ENCODE data around the gene PDE1C. TPM values are rescaled to one million over a fixed set of nuclear protein-coding genes. Genes with fewer than 3 reads are reported as not detected.

Gene PDE1C
- total and polyA plus RNA-seq, 7 experiments from 2014 or later, result 0.21 TPM; not detected in 6

DNA sequence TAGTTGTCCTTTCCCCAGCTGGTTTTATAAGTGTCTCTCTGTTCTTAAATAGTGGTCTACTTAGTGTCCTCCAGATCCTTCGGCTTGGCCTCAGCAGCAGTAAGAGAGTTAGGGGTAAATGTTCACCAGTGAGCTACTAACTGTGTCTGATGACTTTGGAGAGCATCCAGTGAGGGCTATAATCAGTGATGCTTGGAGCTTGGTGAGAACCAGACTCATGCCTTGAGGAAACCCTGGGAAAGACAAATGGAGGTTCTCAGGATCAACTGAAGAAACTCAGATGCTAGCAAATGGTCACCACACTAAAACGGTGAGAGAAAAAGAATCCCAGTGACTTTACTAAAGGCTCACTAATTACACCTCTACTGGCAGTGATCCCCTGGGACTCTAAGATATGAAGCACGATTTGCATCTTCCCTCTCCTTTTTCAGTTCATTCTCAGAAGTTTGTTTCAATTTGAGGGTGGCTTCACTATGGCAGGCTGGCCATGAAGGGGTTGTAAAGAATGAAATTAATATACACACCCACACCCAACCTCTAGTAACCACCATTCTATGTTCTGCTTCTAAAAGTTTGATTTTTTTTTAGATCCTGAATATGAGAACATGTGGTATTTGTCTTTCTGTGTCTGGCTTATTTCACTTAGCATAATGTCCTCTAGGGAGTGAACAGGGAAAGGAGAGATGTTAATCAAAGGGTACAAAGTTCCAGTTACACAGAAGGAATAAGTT lies 177.9 kb downstream of the PDE1C start:
- no peaks in the 10 kb centered on the region for H3K36me3 Mint-ChIP-seq
- no peaks in the 10 kb centered on the region for H3K9me3 ChIP-seq (ENCODE audit: control insufficient read depth in 2 of 3, low read length in 3 of 3)
- no peak overlapping the region for H3K4me3 ChIP-seq (ENCODE audit: low read length)
- ChIA-PET POLR2A (no interaction called here), CTCF (no interaction called here)
- H3K4me1 ChIP-seq (ENCODE audit: control insufficient read depth in 2 of 2, insufficient read depth in 2 of 2, low read length in 2 of 2), result no peaks in the 10 kb centered on the region
- peak overlapping the region in 1 of 9 donors; percentile 23 for H3K27ac Mint-ChIP-seq
- H3K4me1 Mint-ChIP-seq, result no peaks in the 10 kb centered on the region
- no peak for DNase-seq
- no peaks in the 10 kb centered on the region for H3K36me3 ChIP-seq (ENCODE audit: control insufficient read depth in 2 of 3, insufficient read depth in 3 of 3, low read length in 3 of 3)
- intact Hi-C loops (cut with micrococcal nuclease), result no loop called here
- H3K27ac ChIP-seq (ENCODE audit: low read depth, low read length), result no peak overlapping the region
- peaks cover 0 to 10% (median 4%) of the 10 kb centered on the region in 11 donors for H3K9me3 Mint-ChIP-seq
- no peak overlapping the region for H3K4me3 Mint-ChIP-seq
- no peaks in the 10 kb centered on the region for H3K27me3 ChIP-seq (ENCODE audit: control insufficient read depth in 2 of 2, insufficient read depth in 2 of 2, low read length in 2 of 2)
- no peaks in the 10 kb centered on the region for H3K27me3 Mint-ChIP-seq
- no peak for ATAC-seq

GRCh38 chr7:31890766-31891165 lies 179.4 kb downstream of the PDE1C start:
- no peaks in the 10 kb centered on the region for H3K4me1 ChIP-seq (ENCODE audit: control insufficient read depth in 2 of 2, insufficient read depth in 2 of 2, low read length in 2 of 2)
- Mint-ChIP-seq H3K36me3 (no peaks in the 10 kb centered on the region), H3K27me3 (no peaks in the 10 kb centered on the region), H3K4me3 (no peak overlapping the region), H3K27ac (no peak overlapping the region), H3K4me1 (no peaks in the 10 kb centered on the region), H3K9me3 (peaks cover 2 to 16% (median 8%) of the 10 kb centered on the region in 11 donors)
- no peaks in the 10 kb centered on the region for H3K27me3 ChIP-seq (ENCODE audit: control insufficient read depth in 2 of 2, insufficient read depth in 2 of 2, low read length in 2 of 2)
- H3K4me3 ChIP-seq (ENCODE audit: low read length), result no peak overlapping the region
- H3K27ac ChIP-seq (ENCODE audit: low read depth, low read length), result no peak overlapping the region
- DNase-seq, result no peak
- intact Hi-C loops (cut with micrococcal nuclease), result no loop called here
- ATAC-seq, result no peak
- no peaks in the 10 kb centered on the region for H3K36me3 ChIP-seq (ENCODE audit: control insufficient read depth in 2 of 3, insufficient read depth in 3 of 3, low read length in 3 of 3)
- ChIA-PET POLR2A (no interaction called here), CTCF (no interaction called here)
- H3K9me3 ChIP-seq (ENCODE audit: control insufficient read depth in 2 of 3, low read length in 3 of 3), result no peaks in the 10 kb centered on the region

- H3K4me3 ChIP-seq (ENCODE audit: low read length), result no peak overlapping the region
- ATAC-seq (peak; percentile 63), DNase-seq (no peak)
- no peaks in the 10 kb centered on the region for H3K36me3 Mint-ChIP-seq
- peak overlapping the region in 1 of 9 donors; percentile 54 for H3K27ac Mint-ChIP-seq
- intact Hi-C loops (cut with micrococcal nuclease), result no loop called here
- H3K27ac ChIP-seq (ENCODE audit: low read depth, low read length), result no peak overlapping the region
- peaks cover 4 to 17% (median 8%) of the 10 kb centered on the region in 11 donors for H3K9me3 Mint-ChIP-seq
- no peaks in the 10 kb centered on the region for H3K36me3 ChIP-seq (ENCODE audit: control insufficient read depth in 2 of 3, insufficient read depth in 3 of 3, low read length in 3 of 3)
- ChIA-PET POLR2A (no interaction called here), CTCF (no interaction called here)
- H3K4me1 ChIP-seq (ENCODE audit: control insufficient read depth in 2 of 2, insufficient read depth in 2 of 2, low read length in 2 of 2), result no peaks in the 10 kb centered on the region
- H3K4me1 Mint-ChIP-seq, result no peaks in the 10 kb centered on the region
- no peaks in the 10 kb centered on the region for H3K27me3 ChIP-seq (ENCODE audit: control insufficient read depth in 2 of 2, insufficient read depth in 2 of 2, low read length in 2 of 2)
- H3K27me3 Mint-ChIP-seq, result no peaks in the 10 kb centered on the region
- H3K4me3 Mint-ChIP-seq, result no peak overlapping the region
- no peaks in the 10 kb centered on the region for H3K9me3 ChIP-seq (ENCODE audit: control insufficient read depth in 2 of 3, low read length in 3 of 3)
Measured at GRCh38 chr7:31890198-31890597, 180.0 kb downstream of the PDE1C start.

DNA sequence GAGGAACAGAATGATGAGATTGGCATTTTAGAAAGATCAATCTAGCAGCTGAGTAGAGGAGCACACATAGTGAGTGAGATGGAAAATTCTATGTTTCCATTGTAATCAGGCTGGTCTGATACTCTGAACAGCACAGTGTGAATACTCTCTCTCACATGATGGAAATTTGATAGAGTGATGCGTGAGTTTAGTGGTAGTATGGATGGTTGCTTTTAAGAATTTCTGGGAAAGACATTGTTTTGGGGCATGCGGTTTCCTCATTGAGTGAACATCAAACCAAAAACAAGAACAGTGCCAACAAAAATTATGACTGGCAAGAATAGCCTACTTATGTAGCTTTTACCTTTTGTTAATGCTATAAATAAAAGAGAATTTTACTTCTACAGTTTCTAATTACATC lies 183.2 kb downstream of the PDE1C start:
- H3K4me1 Mint-ChIP-seq, result no peaks in the 10 kb centered on the region
- ATAC-seq (no peak), DNase-seq (no peak)
- no peaks in the 10 kb centered on the region for H3K27me3 ChIP-seq (ENCODE audit: control insufficient read depth in 2 of 2, insufficient read depth in 2 of 2, low read length in 2 of 2)
- intact Hi-C loops (cut with micrococcal nuclease), result no loop called here
- POLR2A ChIA-PET, result no interaction called here
- H3K27ac ChIP-seq (ENCODE audit: low read depth, low read length), result no peak overlapping the region
- no peaks in the 10 kb centered on the region for H3K4me1 ChIP-seq (ENCODE audit: control insufficient read depth in 2 of 2, insufficient read depth in 2 of 2, low read length in 2 of 2)
- peaks cover 4 to 25% (median 8%) of the 10 kb centered on the region in 11 donors for H3K9me3 Mint-ChIP-seq
- H3K27ac Mint-ChIP-seq, result no peak overlapping the region
- no peaks in the 10 kb centered on the region for H3K9me3 ChIP-seq (ENCODE audit: control insufficient read depth in 2 of 3, low read length in 3 of 3)
- no peaks in the 10 kb centered on the region for H3K27me3 Mint-ChIP-seq
- CTCF ChIA-PET, result no interaction called here
- no peaks in the 10 kb centered on the region for H3K36me3 Mint-ChIP-seq
- no peak overlapping the region for H3K4me3 ChIP-seq (ENCODE audit: low read length)
- no peak overlapping the region for H3K4me3 Mint-ChIP-seq
- no peaks in the 10 kb centered on the region for H3K36me3 ChIP-seq (ENCODE audit: control insufficient read depth in 2 of 3, insufficient read depth in 3 of 3, low read length in 3 of 3)

DNA sequence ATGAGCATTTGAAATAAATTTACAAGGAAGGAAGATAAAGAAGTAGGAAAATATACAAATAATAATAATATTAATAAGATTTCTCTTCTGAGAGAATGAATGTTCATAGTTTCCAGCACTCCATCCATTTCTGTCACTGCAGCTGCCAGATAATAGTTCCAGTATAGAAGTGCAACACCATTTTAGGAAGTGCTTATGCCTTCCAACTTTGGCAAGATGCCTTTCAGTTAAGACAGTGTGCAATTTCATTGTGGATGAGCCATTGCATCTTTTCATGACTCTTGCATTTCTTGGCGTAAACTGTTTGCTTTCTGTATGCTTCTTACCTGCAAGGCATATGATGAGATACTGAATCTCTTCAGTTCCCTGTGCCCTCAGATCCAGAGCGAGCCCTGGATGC lies 185.0 kb downstream of the PDE1C start:
- Histone ChIP-seq H3K27me3 (ENCODE audit: control insufficient read depth in 2 of 2, insufficient read depth in 2 of 2, low read length in 2 of 2) (no peaks in the 10 kb centered on the region), H3K27ac (ENCODE audit: low read depth, low read length) (no peak overlapping the region), H3K4me3 (ENCODE audit: low read length) (no peak overlapping the region), H3K36me3 (ENCODE audit: control insufficient read depth in 2 of 3, insufficient read depth in 3 of 3, low read length in 3 of 3) (no peaks in the 10 kb centered on the region), H3K4me1 (ENCODE audit: control insufficient read depth in 2 of 2, insufficient read depth in 2 of 2, low read length in 2 of 2) (no peaks in the 10 kb centered on the region), H3K9me3 (ENCODE audit: control insufficient read depth in 2 of 3, low read length in 3 of 3) (no peaks in the 10 kb centered on the region)
- peaks cover 4 to 25% (median 10%) of the 10 kb centered on the region in 11 donors for H3K9me3 Mint-ChIP-seq
- ATAC-seq, result no peak
- ChIA-PET CTCF (no interaction called here), POLR2A (no interaction called here)
- no peaks in the 10 kb centered on the region for H3K4me1 Mint-ChIP-seq
- H3K27me3 Mint-ChIP-seq, result no peaks in the 10 kb centered on the region
- DNase-seq, result no peak
- intact Hi-C loops (cut with micrococcal nuclease), result no loop called here
- no peaks in the 10 kb centered on the region for H3K36me3 Mint-ChIP-seq
- H3K27ac Mint-ChIP-seq, result no peak overlapping the region
- H3K4me3 Mint-ChIP-seq, result no peak overlapping the region

DNA sequence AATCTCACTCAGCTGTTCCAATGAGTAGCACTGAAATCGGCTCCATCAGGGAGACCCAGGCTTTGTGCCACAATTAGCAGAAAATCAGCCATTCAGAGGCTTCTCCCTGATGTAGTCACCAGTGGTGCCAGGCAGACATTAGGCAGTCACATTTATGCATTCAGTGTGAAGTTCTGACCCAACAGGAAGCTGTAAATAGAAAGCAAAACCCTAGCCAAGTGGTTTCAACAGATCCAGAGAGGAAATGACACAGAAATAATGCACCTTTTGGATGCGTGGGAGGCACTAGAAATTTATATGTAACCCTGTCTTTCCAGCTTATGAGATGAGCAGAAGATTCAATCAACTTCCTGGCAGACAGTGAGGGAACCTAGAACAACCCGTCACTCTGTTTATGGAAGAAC lies 186.4 kb downstream of the PDE1C start:
- Histone ChIP-seq H3K4me1 (ENCODE audit: control insufficient read depth in 2 of 2, insufficient read depth in 2 of 2, low read length in 2 of 2) (no peaks in the 10 kb centered on the region), H3K9me3 (ENCODE audit: control insufficient read depth in 2 of 3, low read length in 3 of 3) (no peaks in the 10 kb centered on the region), H3K27me3 (ENCODE audit: control insufficient read depth in 2 of 2, insufficient read depth in 2 of 2, low read length in 2 of 2) (no peaks in the 10 kb centered on the region), H3K36me3 (ENCODE audit: control insufficient read depth in 2 of 3, insufficient read depth in 3 of 3, low read length in 3 of 3) (no peaks in the 10 kb centered on the region), H3K4me3 (ENCODE audit: low read length) (no peak overlapping the region), H3K27ac (ENCODE audit: low read depth, low read length) (no peak overlapping the region)
- DNase-seq, result no peak
- ChIA-PET POLR2A (no interaction called here), CTCF (no interaction called here)
- Mint-ChIP-seq H3K4me1 (no peaks in the 10 kb centered on the region), H3K27ac (no peak overlapping the region), H3K36me3 (no peaks in the 10 kb centered on the region), H3K4me3 (no peak overlapping the region), H3K9me3 (peaks cover 4 to 25% (median 10%) of the 10 kb centered on the region in 11 donors), H3K27me3 (no peaks in the 10 kb centered on the region)
- ATAC-seq, result peak; percentile 54
- intact Hi-C loops (cut with micrococcal nuclease), result no loop called here

- Mint-ChIP-seq H3K9me3 (peaks cover 4 to 25% (median 10%) of the 10 kb centered on the region in 11 donors), H3K4me3 (no peak overlapping the region), H3K27me3 (no peaks in the 10 kb centered on the region), H3K4me1 (no peaks in the 10 kb centered on the region), H3K27ac (no peak overlapping the region), H3K36me3 (no peaks in the 10 kb centered on the region)
- H3K36me3 ChIP-seq (ENCODE audit: control insufficient read depth in 2 of 3, insufficient read depth in 3 of 3, low read length in 3 of 3), result no peaks in the 10 kb centered on the region
- intact Hi-C loops (cut with micrococcal nuclease), result no loop called here
- H3K27me3 ChIP-seq (ENCODE audit: control insufficient read depth in 2 of 2, insufficient read depth in 2 of 2, low read length in 2 of 2), result no peaks in the 10 kb centered on the region
- ATAC-seq, result no peak
- CTCF ChIA-PET, result no interaction called here
- no peak for DNase-seq
- H3K9me3 ChIP-seq (ENCODE audit: control insufficient read depth in 2 of 3, low read length in 3 of 3), result no peaks in the 10 kb centered on the region
- H3K4me1 ChIP-seq (ENCODE audit: control insufficient read depth in 2 of 2, insufficient read depth in 2 of 2, low read length in 2 of 2), result no peaks in the 10 kb centered on the region
- no peak overlapping the region for H3K27ac ChIP-seq (ENCODE audit: low read depth, low read length)
- H3K4me3 ChIP-seq (ENCODE audit: low read length), result no peak overlapping the region
- POLR2A ChIA-PET, result no interaction called here
Measured at GRCh38 chr7:31882187-31882586, 188.0 kb downstream of the PDE1C start.

All from naive thymus-derived CD4-positive, alpha-beta T cell (primary cell).